Measurements from ENCODE around the gene MRNIP. TPM values are rescaled to one million over a fixed set of nuclear protein-coding genes. Genes with fewer than 3 reads are reported as not detected.

The MRNIP gene
- total RNA-seq, 1 donor from 2014 or later: 27.8 TPM

GRCh38 chr5:179821298-179822058 is 37.1 kb downstream of the MRNIP start:
- Mint-ChIP-seq H3K27me3 (no peaks in the 10 kb centered on the region), H3K9me3 (no peaks in the 10 kb centered on the region), H3K27ac (peak overlapping the region; percentile 91), H3K36me3 (ENCODE audit: low read depth) (peaks cover 42% of the 10 kb centered on the region), H3K4me1 (peaks cover 34% of the 10 kb centered on the region), H3K4me3 (peak overlapping the region; percentile 96)
- intact Hi-C loops (cut with micrococcal nuclease): loop anchor here (1.0 to 5.0 kb wide), 5 partner anchors 15 to 269 kb away; partner anchors contain the start of genes HNRNPH1, MRNIP and RUFY1
- DNase-seq: peak; percentile 96

- intact Hi-C loops (cut with micrococcal nuclease): loop anchor here (1.0 to 5.0 kb wide), 7 partner anchors 9 to 268 kb away; partner anchors contain the start of genes HNRNPH1, MAML1, MRNIP and RUFY1
- Mint-ChIP-seq H3K27me3 (no peaks in the 10 kb centered on the region), H3K4me3 (peak within 1 kb of the TSS; percentile 96), H3K9me3 (no peaks in the 10 kb centered on the region), H3K27ac (peak within 1 kb of the TSS; percentile 92), H3K4me1 (peaks cover 35% of the 10 kb centered on the region), H3K36me3 (ENCODE audit: low read depth) (peaks cover 39% of the 10 kb centered on the region)
- peak; percentile 96 for DNase-seq
Observed at GRCh38 chr5:179820483-179821297, 37.9 kb downstream of the MRNIP start, which contains the start of gene SQSTM1. SQSTM1 (plus strand) TSS chr5:179820905; CDS start chr5:179820937, 32 bp downstream.

- peak; percentile 76 for DNase-seq
- H3K4me1 Mint-ChIP-seq: peaks cover 36% of the 10 kb centered on the region
- no peaks in the 10 kb centered on the region for H3K27me3 Mint-ChIP-seq
- H3K4me3 Mint-ChIP-seq: peak overlapping the region; percentile 78
- intact Hi-C loops (cut with micrococcal nuclease): loop anchor here (1.0 to 5.0 kb wide), 5 partner anchors 9 to 268 kb away; partner anchors contain the start of genes HNRNPH1, MAML1 and RUFY1
- peak overlapping the region; percentile 92 for H3K27ac Mint-ChIP-seq
- H3K9me3 Mint-ChIP-seq: no peaks in the 10 kb centered on the region
- peaks cover 36% of the 10 kb centered on the region for H3K36me3 Mint-ChIP-seq (ENCODE audit: low read depth)
Observed at GRCh38 chr5:179820127-179820482, 38.5 kb downstream of the MRNIP start.

- intact Hi-C loops (cut with micrococcal nuclease): loop anchor here (1.0 to 5.0 kb wide), 5 partner anchors 8 to 267 kb away; partner anchors contain the start of genes HNRNPH1, MAML1 and RUFY1
- Mint-ChIP-seq H3K27me3 (no peaks in the 10 kb centered on the region), H3K4me1 (peaks cover 33% of the 10 kb centered on the region), H3K9me3 (no peaks in the 10 kb centered on the region), H3K36me3 (ENCODE audit: low read depth) (peaks cover 34% of the 10 kb centered on the region), H3K27ac (peak overlapping the region; percentile 92), H3K4me3 (peak overlapping the region; percentile 78)
- DNase-seq: peak; percentile 82
Observed at GRCh38 chr5:179819296-179820126, 39.1 kb downstream of the MRNIP start.

- Mint-ChIP-seq H3K4me1 (peaks cover 32% of the 10 kb centered on the region), H3K9me3 (no peaks in the 10 kb centered on the region), H3K36me3 (ENCODE audit: low read depth) (peaks cover 33% of the 10 kb centered on the region), H3K27ac (peak overlapping the region; percentile 90), H3K27me3 (no peaks in the 10 kb centered on the region), H3K4me3 (peak overlapping the region; percentile 79)
- peak; percentile 96 for DNase-seq
- intact Hi-C loops (cut with micrococcal nuclease): no loop called here
Observed at GRCh38 chr5:179818746-179819295, 39.8 kb downstream of the MRNIP start.

GRCh38 chr5:179817890-179818745 is 40.5 kb downstream of the MRNIP start:
- DNase-seq: no peak
- Mint-ChIP-seq H3K9me3 (no peaks in the 10 kb centered on the region), H3K27ac (peak overlapping the region; percentile 90), H3K4me3 (peak overlapping the region; percentile 79), H3K27me3 (no peaks in the 10 kb centered on the region), H3K4me1 (peaks cover 30% of the 10 kb centered on the region), H3K36me3 (ENCODE audit: low read depth) (peaks cover 30% of the 10 kb centered on the region)
- intact Hi-C loops (cut with micrococcal nuclease): no loop called here

- H3K4me1 Mint-ChIP-seq: peaks cover 26% of the 10 kb centered on the region
- peak overlapping the region; percentile 90 for H3K27ac Mint-ChIP-seq
- H3K4me3 Mint-ChIP-seq: peak overlapping the region; percentile 52
- no peaks in the 10 kb centered on the region for H3K9me3 Mint-ChIP-seq
- H3K27me3 Mint-ChIP-seq: no peaks in the 10 kb centered on the region
- intact Hi-C loops (cut with micrococcal nuclease): no loop called here
- H3K36me3 Mint-ChIP-seq (ENCODE audit: low read depth): peaks cover 28% of the 10 kb centered on the region
- DNase-seq: no peak
Observed at GRCh38 chr5:179817470-179817840, 41.2 kb downstream of the MRNIP start.

- no peak for DNase-seq
- peak overlapping the region; percentile 52 for H3K4me3 Mint-ChIP-seq
- peaks cover 21% of the 10 kb centered on the region for H3K4me1 Mint-ChIP-seq
- H3K27me3 Mint-ChIP-seq: no peaks in the 10 kb centered on the region
- intact Hi-C loops (cut with micrococcal nuclease): no loop called here
- H3K27ac Mint-ChIP-seq: no peak overlapping the region
- peaks cover 25% of the 10 kb centered on the region for H3K36me3 Mint-ChIP-seq (ENCODE audit: low read depth)
- H3K9me3 Mint-ChIP-seq: no peaks in the 10 kb centered on the region
Observed at GRCh38 chr5:179816796-179817469, 41.7 kb downstream of the MRNIP start.

GRCh38 chr5:179816401-179816795 is 42.2 kb downstream of the MRNIP start:
- Mint-ChIP-seq H3K27ac (no peak overlapping the region), H3K36me3 (ENCODE audit: low read depth) (peaks cover 27% of the 10 kb centered on the region), H3K9me3 (no peaks in the 10 kb centered on the region), H3K27me3 (no peaks in the 10 kb centered on the region), H3K4me3 (no peak overlapping the region), H3K4me1 (peaks cover 19% of the 10 kb centered on the region)
- no peak for DNase-seq
- intact Hi-C loops (cut with micrococcal nuclease): no loop called here

GRCh38 chr5:179815491-179816249 is 42.9 kb downstream of the MRNIP start:
- intact Hi-C loops (cut with micrococcal nuclease): no loop called here
- Mint-ChIP-seq H3K4me3 (peak overlapping the region; percentile 14), H3K27ac (no peak overlapping the region), H3K9me3 (no peaks in the 10 kb centered on the region), H3K36me3 (ENCODE audit: low read depth) (peaks cover 32% of the 10 kb centered on the region), H3K27me3 (no peaks in the 10 kb centered on the region), H3K4me1 (peaks cover 19% of the 10 kb centered on the region)
- no peak for DNase-seq

- no peak overlapping the region for H3K4me3 Mint-ChIP-seq
Observed at GRCh38 chr5:179814090-179814489, 44.5 kb downstream of the MRNIP start.

More at GRCh38 chr5:179814090-179814489, 44.5 kb downstream of the MRNIP start:
- intact Hi-C loops (cut with micrococcal nuclease): no loop called here
- Mint-ChIP-seq H3K27ac (no peak overlapping the region), H3K27me3 (no peaks in the 10 kb centered on the region), H3K9me3 (no peaks in the 10 kb centered on the region), H3K4me1 (peaks cover 11% of the 10 kb centered on the region), H3K36me3 (ENCODE audit: low read depth) (peaks cover 33% of the 10 kb centered on the region)
- DNase-seq: no peak
